Sigmoid colon (tissue), 7 donors: ENCODE measurements around the gene PLA2G15. TPM values are rescaled to one million over a fixed set of nuclear protein-coding genes. Genes with fewer than 3 reads are reported as not detected.
A peak's percentile ranks its signal among the peaks of the same experiment; 100 is the strongest.

Experiments
- DNase-seq: peaks from one replicate; pipeline ENCODE4 v3.0.0-alpha.2; 2019
- H3K27ac ChIP-seq, 4 donors: fragments of 200-600 bp; sonication (generic); one replicate each; pipeline ENCODE4 v1.5.1; 2016 to 2019; ENCODE audit warnings: mild to moderate bottlenecking in 1 of 4
- H3K27me3 ChIP-seq, 3 donors: fragments of 200-600 bp; sonication (generic); one replicate each; pipeline ENCODE4 v1.5.1; 2019; ENCODE audit warnings: mild to moderate bottlenecking in 1 of 3
- H3K36me3 ChIP-seq, 4 donors: fragments of 200-600 bp; sonication (generic); one replicate each; pipeline ENCODE4 v1.5.1; 2016 to 2019
- H3K4me1 ChIP-seq, 4 donors: fragments of 200-600 bp; sonication (generic); one replicate each; pipeline ENCODE4 v1.5.1; 2017 to 2019
- H3K4me3 ChIP-seq, 4 donors: fragments of 200-600 bp; sonication (generic); one replicate each; pipeline ENCODE4 v1.5.1; 2017 to 2019; ENCODE audit warnings: mild to moderate bottlenecking in 2 of 4, moderate library complexity in 1 of 4
- H3K9me3 ChIP-seq, 4 donors: fragments of 200-600 bp in 3 of 4; sonication (generic) in 3 of 4; one replicate each; pipeline versions ENCODE4 v1.5.1 to v1.6.1; 2013 to 2019
- CTCF ChIP-seq, 4 experiments: fragments of 450-650 bp in 3 of 4; fragments of 200-600 bp in 1 of 4; IDR thresholded peaks; one replicate each; pipeline ENCODE4 v1.5.1; 2016 to 2019; ENCODE audit warnings: antibody characterized with exemption in 4 of 4, mild to moderate bottlenecking in 3 of 4, moderate library complexity in 2 of 4
- EP300 ChIP-seq, 4 donors: sonication (generic); formaldehyde crosslinking; IDR thresholded peaks; one replicate each; pipeline ENCODE4 v1.6.1; 2017; ENCODE audit warnings: antibody characterized with exemption in 4 of 4
- POLR2A ChIP-seq, 2 donors: fragments of 450-650 bp; IDR thresholded peaks; one replicate each; pipeline ENCODE4 v1.6.1; 2016; ENCODE audit warnings: antibody characterized with exemption in 2 of 2, mild to moderate bottlenecking in 2 of 2, moderate library complexity in 2 of 2
- POLR2AphosphoS5 ChIP-seq, 4 donors: sonication (generic); formaldehyde crosslinking; IDR thresholded peaks; one replicate each; pipeline ENCODE4 v1.6.1; 2017; ENCODE audit warnings: antibody characterized with exemption in 4 of 4
- WGBS, 2 donors: extraction: QIAGEN DNeasy Blood & Tissue Kit; methylation state at CpG; one replicate each; pipeline ENCODE4 v1.1.7; 2013; 5-methylcytosine and 5-hydroxymethylcytosine counted together
- intact Hi-C: fragments of 100-400 bp; cut with DNase I; formaldehyde crosslinking; loops from one replicate; pipeline ENCODE4 v1.15.1; 2023
- polyA plus RNA-seq, 3 donors: library from polyadenylated mRNA; stranded (reverse); fragments of 200-250 nt; gene quantifications; one replicate each; pipeline ENCODE4 v1.2.3, GENCODE V29; 2013
- total RNA-seq, 4 donors: library from RNA; depleted of rRNA; stranded (reverse); fragments of >200 nt; gene quantifications; one replicate each; pipeline ENCODE4 v1.1.0, GENCODE V29; 2016
- donor health status: healthy with polysubstance abuse.
- donor health status: Bipolar disorder and iron deficiency.
- donor health status: healthy.

The PLA2G15 gene
- total and polyA plus RNA-seq, 7 donors, result 4.2 to 15.7 (median 10.2) TPM

GRCh38 chr16:68219725-68220351 lies 25.3 kb upstream of the PLA2G15 start:
- TF ChIP-seq POLR2A (IDR thresholded peaks at IDR 0.05) (no peak), CTCF (IDR thresholded peaks at IDR 0.05) (no peak), POLR2AphosphoS5 (IDR thresholded peaks at IDR 0.05) (no peak)
- WGBS, 2 donors, result 90 to 92% methylated on average over 6 of the region's 6 CpGs
- intact Hi-C loops, result loop anchor here (10.0 kb wide), 1 partner anchor 405 kb away; no protein-coding TSS in a partner anchor

GRCh38 chr16:68223072-68223471 lies 22.1 kb upstream of the PLA2G15 start:
- H3K27ac ChIP-seq, result no peak overlapping the region
- intact Hi-C loops, result loop anchor here (10.0 kb wide), 1 partner anchor 408 kb away; no protein-coding TSS in a partner anchor
- no peaks in the 10 kb centered on the region for H3K27me3 ChIP-seq
- no peaks in the 10 kb centered on the region for H3K9me3 ChIP-seq
- no peaks in the 10 kb centered on the region for H3K4me1 ChIP-seq
- TF ChIP-seq EP300 (IDR thresholded peaks at IDR 0.05), result no peak
- no peak for TF ChIP-seq POLR2AphosphoS5 (IDR thresholded peaks at IDR 0.05)
- no peak for TF ChIP-seq CTCF (IDR thresholded peaks at IDR 0.05)
- TF ChIP-seq POLR2A (IDR thresholded peaks at IDR 0.05), result no peak
- WGBS, 2 donors, result 85 to 90% methylated on average over 1 of the region's 1 CpG
- H3K4me3 ChIP-seq, result no peak overlapping the region
- DNase-seq, result no peak
- H3K36me3 ChIP-seq, result peaks cover 0 to 4% (median 2%) of the 10 kb centered on the region in 4 donors

More at GRCh38 chr16:68219725-68220351, 25.3 kb upstream of the PLA2G15 start:
- H3K4me1 ChIP-seq, result no peaks in the 10 kb centered on the region
- H3K36me3 ChIP-seq, result peaks cover 0 to 4% (median 0%) of the 10 kb centered on the region in 4 donors
- H3K27me3 ChIP-seq, result no peaks in the 10 kb centered on the region
- no peaks in the 10 kb centered on the region for H3K9me3 ChIP-seq
- H3K27ac ChIP-seq, result no peak overlapping the region
- no peak overlapping the region for H3K4me3 ChIP-seq
- DNase-seq, result no peak

GRCh38 chr16:68226116-68226515 lies 19.1 kb upstream of the PLA2G15 start:
- H3K4me3 ChIP-seq, result no peak overlapping the region
- no peak overlapping the region for H3K27ac ChIP-seq
- H3K27me3 ChIP-seq, result no peaks in the 10 kb centered on the region
- peaks cover 0 to 11% (median 4%) of the 10 kb centered on the region in 4 donors for H3K4me1 ChIP-seq
- TF ChIP-seq POLR2A (IDR thresholded peaks at IDR 0.05) (no peak), EP300 (IDR thresholded peaks at IDR 0.05) (no peak), POLR2AphosphoS5 (IDR thresholded peaks at IDR 0.05) (no peak), CTCF (IDR thresholded peaks at IDR 0.05) (no peak)
- intact Hi-C loops, result loop anchor here (10.0 kb wide), 1 partner anchor 411 kb away; no protein-coding TSS in a partner anchor
- WGBS, 2 donors, result 69 to 89% methylated on average over 4 of the region's 4 CpGs
- H3K36me3 ChIP-seq, result peaks cover 0 to 3% (median 2%) of the 10 kb centered on the region in 4 donors
- H3K9me3 ChIP-seq, result no peaks in the 10 kb centered on the region
- DNase-seq, result no peak

GRCh38 chr16:68227183-68227793 lies 17.9 kb upstream of the PLA2G15 start:
- Histone ChIP-seq H3K27me3 (no peaks in the 10 kb centered on the region), H3K27ac (no peak overlapping the region), H3K4me3 (no peak overlapping the region), H3K9me3 (no peaks in the 10 kb centered on the region), H3K4me1 (peaks cover 0 to 11% (median 4%) of the 10 kb centered on the region in 4 donors), H3K36me3 (peaks cover 0 to 3% (median 0%) of the 10 kb centered on the region in 4 donors)
- peak; percentile 36 for DNase-seq
- intact Hi-C loops, result loop anchor here (10.0 kb wide), 1 partner anchor 412 kb away; no protein-coding TSS in a partner anchor
- no peak for TF ChIP-seq CTCF (IDR thresholded peaks at IDR 0.05)
- TF ChIP-seq POLR2AphosphoS5 (IDR thresholded peaks at IDR 0.05), result no peak
- no peak for TF ChIP-seq POLR2A (IDR thresholded peaks at IDR 0.05)
- no peak for TF ChIP-seq EP300 (IDR thresholded peaks at IDR 0.05)
- WGBS, 2 donors, result 19 to 34% methylated on average over 3 of the region's 3 CpGs
